HG02852 (cell line): ENCODE measurements around the gene KLK8.
"Not testable (repeated sequence)": the region's sequence is repeated elsewhere in the genome, so short reads cannot be mapped to it uniquely, and the experiment has no call there.

Source experiments
- ATAC-seq: cut with Tn5 transposase; IDR thresholded peaks from one replicate; pipeline ENCODE4 v1.9.1; 2021; ENCODE audit warnings: mild to moderate bottlenecking, moderate library complexity; ENCODE audit not compliant: unreplicated experiment

The KLK8 gene

DNA sequence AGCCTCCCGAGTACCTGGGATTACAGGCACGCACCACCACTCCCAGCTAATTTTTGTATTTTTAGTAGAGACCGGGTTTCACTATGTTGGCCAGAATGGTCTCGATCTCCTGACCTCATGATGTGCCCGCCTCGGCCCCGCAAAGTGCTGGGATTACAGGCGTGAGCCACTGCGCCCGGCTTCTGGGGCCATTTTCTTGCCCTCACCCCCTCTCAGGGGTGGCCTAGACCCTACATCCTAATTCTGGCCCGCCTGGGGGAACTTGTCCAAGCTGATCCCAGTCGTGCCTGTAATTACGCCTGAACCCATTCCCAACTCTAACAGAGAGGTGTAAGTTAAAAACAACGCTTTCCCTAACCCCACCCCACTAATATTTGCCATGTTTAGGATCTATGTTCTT, 17.0 kb downstream of the KLK8 start:
- ATAC-seq, result not testable (repeated sequence)

DNA sequence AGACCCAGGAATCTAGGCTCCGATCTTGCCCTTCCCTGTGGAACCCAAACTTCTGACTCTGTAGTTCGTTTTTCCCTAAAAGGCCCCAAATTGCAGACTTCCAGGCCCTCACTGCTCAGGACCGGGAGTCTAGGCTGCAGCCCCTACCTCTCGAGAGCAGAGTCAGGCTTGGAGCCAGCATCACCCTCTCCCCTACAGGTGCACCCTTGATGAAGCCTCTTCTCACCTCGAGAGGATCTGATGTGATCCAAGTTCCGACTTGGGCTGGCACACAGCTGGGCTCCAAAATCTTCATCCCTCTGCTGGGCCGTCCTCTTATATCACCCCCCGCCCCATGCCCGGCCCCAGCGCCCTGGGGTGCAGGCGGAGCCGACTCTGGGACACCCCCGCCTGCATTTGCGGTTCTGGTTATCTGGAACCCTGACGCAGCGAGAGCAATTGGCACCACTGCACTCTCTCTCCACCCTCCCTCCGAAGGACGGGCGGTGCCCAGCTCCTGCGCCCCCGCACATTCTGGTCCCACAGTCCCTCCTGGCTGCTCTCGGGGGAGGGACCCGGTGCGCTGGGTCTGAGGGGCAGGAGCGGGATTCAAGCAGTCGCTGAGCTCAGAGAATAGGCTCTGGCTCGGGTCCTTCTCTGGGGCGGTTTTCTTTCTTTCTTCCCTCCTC, 17.6 kb downstream of the KLK8 start, which contains the start of gene KLK7:
TSS of gene KLK7 (minus strand) at position 293 of the 668 bp plus-strand sequence. CDS start 1,518 bp downstream, outside the sequence.
- no peak for ATAC-seq

GRCh38 chr19:50982186-50982585, 19.2 kb downstream of the KLK8 start:
- ATAC-seq, result no peak

- ATAC-seq, result no peak
Measured at GRCh38 chr19:50981587-50982146, 19.7 kb downstream of the KLK8 start.

DNA sequence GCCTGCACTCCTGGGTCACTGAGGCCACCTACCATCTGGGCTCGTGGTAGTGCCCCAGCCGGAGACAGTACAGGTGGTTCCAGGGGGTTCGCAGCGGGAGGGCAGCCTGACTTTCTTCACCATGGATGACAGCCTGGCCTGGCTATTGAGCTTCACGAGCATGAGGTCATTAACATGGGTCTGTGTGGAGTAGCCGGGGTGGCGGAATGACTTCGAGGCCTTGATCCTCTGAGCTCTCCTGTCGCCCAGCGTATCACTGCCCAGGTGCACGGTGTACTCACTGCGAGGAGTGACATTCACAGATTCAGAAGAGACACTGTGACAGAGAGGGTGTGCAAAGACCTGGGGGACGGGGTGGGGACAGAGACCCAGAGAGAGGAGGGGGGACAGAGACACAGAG, 21.2 kb downstream of the KLK8 start:
- no peak for ATAC-seq

GRCh38 chr19:50979758-50980157, 21.6 kb downstream of the KLK8 start:
- no peak for ATAC-seq

GRCh38 chr19:50978772-50979390, 22.5 kb downstream of the KLK8 start:
- no peak for ATAC-seq

- no peak for ATAC-seq
Measured at GRCh38 chr19:50977626-50978025, 23.8 kb downstream of the KLK8 start.

GRCh38 chr19:50975766-50976165, 25.6 kb downstream of the KLK8 start:
- ATAC-seq, result no peak

DNA sequence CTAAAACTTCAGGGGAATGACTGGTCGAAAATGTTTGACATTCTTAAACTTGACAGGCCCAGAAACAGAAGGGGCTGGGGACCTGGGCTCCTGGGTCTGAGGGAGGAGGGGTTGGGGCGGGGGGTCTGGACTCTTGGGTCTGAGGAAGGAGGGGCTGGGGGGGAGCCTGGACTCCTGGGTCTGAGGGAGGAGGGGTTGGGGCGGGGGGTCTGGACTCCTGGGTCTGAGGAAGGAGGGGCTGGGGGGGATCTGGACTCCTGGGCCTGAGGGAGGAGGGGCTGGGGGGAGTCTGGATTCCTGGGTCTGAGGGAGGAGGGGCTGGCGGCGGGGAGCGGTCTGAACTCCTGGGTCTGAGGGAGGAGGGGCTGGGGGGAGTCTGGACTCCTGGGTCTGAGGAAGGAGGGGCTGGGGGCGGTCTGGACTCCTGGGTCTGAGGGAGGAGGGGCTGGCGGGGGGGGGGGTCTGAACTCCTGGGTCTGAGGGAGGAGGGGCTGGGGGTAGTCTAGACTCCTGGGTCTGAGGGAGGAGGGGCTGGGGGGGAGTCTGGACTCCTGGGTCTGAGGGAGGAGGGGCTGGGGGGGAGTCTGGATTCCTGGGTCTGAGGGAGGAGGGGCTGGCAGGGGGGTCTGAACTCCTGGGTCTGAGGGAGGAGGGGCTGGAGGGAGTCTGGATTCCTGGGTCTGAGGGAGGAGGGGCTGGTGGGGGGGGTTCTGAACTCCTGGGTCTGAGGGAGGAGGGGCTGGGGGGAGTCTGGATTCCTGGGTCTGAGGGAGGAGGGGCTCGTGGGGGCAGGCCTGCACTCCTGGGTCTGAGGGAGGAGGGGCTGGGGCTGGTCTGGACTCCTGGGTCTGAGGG, 26.5 kb downstream of the KLK8 start:
- no peak for ATAC-seq

GRCh38 chr19:50972795-50973376, 28.5 kb downstream of the KLK8 start:
- ATAC-seq, result no peak

- ATAC-seq, result not testable (repeated sequence)
Measured at GRCh38 chr19:50969810-50970209, 31.6 kb downstream of the KLK8 start.

GRCh38 chr19:50969413-50969760, 32.0 kb downstream of the KLK8 start, which contains the start of gene KLK6:
Gene KLK6 (minus strand): TSS chr19:50969591. CDS start chr19:50968104, 1,487 bp downstream.
- ATAC-seq, result no peak

- ATAC-seq, result no peak
Measured at GRCh38 chr19:50968716-50969412, 32.5 kb downstream of the KLK8 start.

DNA sequence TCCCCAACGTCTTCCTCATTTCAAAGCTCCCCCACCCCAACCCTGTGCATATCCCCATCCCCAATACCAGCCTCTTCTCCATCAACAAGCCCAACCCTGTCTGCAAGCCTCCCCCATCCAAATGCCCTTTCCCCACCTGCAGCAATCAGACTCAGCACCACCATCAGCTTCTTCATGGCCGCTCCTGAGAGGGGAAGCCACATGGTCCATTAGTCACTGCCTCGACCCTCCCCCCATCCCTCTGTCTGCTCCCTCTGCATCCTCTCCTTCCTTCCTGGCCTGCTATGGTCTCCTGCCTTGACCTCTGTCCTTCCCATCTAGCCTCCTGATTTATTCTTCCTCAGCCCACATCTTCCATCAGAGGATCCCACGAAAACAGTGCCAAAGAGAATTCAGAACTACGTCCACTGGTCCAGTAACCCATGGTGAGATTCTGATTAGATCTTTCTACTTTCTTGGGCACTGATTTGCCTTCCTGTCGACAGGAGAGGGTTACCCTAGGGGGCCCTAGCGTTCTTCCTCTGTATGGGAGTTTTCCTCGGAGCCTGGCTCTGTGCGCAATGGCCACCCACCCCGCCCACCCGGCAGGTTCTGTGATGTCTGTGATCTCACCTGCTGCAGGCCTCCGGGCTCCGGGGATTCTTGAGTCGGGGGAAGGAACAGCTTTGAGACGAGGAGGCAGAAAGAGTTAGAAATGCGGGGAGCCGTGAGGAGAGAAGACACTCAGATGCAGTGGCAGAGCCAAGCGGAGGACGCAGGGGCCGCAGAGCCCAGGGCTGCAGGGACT, 33.3 kb downstream of the KLK8 start:
- no peak for ATAC-seq

DNA sequence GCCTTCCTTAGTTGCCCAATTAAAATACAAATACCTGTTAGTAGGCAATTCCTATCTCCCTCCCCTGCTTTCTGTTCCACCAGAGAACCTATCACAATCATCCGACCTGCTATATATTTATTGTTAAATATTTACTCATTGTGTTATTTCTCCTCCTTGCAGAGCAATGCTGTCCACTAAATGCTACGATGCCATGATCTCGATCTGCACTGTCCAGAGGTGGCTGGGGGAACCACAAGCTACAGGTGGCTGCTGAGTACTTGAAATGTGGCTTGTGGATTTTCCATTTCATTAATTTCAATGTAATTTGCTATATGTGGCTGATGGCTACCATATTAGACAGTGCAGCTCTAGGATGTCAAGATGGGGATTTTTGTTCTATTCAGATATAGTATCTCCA, 37.1 kb downstream of the KLK8 start:
- ATAC-seq, result no peak

DNA sequence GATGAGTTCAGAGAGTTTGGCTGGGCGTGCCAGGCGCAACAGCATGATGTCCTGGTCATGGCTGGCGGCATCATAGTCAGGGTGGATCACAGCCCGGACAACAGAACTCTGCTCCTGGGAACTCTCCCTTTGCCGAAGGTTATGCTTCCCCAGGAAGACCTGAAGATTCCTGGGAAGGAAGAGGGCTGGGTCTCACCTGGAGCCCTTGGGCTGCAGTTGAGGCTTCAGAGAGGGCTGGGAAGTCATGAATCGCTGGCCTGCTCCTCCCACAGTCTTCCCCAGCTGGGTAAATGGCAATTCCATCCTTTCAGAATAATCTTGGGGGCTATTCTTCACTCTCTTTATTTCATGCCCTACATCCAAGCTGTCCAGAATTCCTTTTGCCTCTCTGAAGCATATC, 38.0 kb downstream of the KLK8 start:
- ATAC-seq, result no peak

DNA sequence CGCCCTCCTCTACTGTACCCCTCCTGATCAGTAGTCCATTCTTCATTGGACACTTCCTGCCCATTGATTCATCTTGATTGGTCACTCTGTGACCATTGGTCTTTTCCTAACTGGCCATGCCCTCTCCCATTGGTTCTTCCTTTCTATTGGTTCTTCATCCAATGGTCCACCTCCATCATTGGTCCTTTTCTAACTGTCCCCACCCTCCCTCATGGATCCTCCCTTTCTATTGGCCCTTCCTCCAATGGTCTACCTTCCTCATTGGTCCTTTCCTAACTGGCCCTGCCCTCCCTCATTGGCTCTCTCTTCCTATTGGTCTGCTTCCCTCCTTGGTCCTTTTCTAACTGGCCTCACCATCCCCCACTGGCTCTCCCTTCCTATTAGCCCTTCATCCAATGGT, 39.2 kb downstream of the KLK8 start:
- no peak for ATAC-seq

GRCh38 chr19:50959731-50960500, 41.5 kb downstream of the KLK8 start:
- no peak for ATAC-seq
